Loucy (cell line): Measurements from ENCODE around the gene PKLR.

Source experiments
- H2AFZ ChIP-seq: fragments of 200-600 bp; sonication (generic); 2 replicates; pipeline ENCODE4 v1.6.0; 2016; ENCODE audit warnings: antibody characterized with exemption, mild to moderate bottlenecking, low read length, moderate library complexity
- H3F3A ChIP-seq: fragments of 200-600 bp; 2 replicates; pipeline ENCODE4 v1.6.0; 2016; ENCODE audit warnings: antibody characterized with exemption, low read depth, mild to moderate bottlenecking
- H3K27me3 ChIP-seq: fragments of 200-600 bp; sonication (generic); 2 replicates; pipeline ENCODE4 v1.6.1; 2014; ENCODE audit warnings: low read length, mild to moderate bottlenecking; ENCODE audit not compliant: insufficient read depth, poor library complexity, severe bottlenecking
- H3K36me3 ChIP-seq: fragments of 200-600 bp; sonication (generic); 2 replicates; pipeline ENCODE4 v1.6.1; 2016; ENCODE audit warnings: low read length; ENCODE audit not compliant: insufficient read depth
- H3K4me1 ChIP-seq: fragments of 200-600 bp; sonication (generic); 2 replicates; pipeline ENCODE4 v1.5.1; 2014; ENCODE audit warnings: low read length, mild to moderate bottlenecking; ENCODE audit not compliant: insufficient read depth, poor library complexity, severe bottlenecking
- H3K4me2 ChIP-seq: fragments of 200-600 bp; sonication (generic); 2 replicates; pipeline ENCODE4 v1.6.0; 2014; ENCODE audit warnings: antibody characterized with exemption, low read length, low read depth, mild to moderate bottlenecking; ENCODE audit not compliant: poor library complexity, severe bottlenecking
- H3K4me3 ChIP-seq: fragments of 200-600 bp; sonication (generic); 2 replicates; pipeline ENCODE4 v1.5.1; 2014; ENCODE audit warnings: low read length, mild to moderate bottlenecking, mixed read lengths; ENCODE audit not compliant: poor library complexity, severe bottlenecking
- H3K79me2 ChIP-seq: fragments of 200-600 bp; sonication (generic); 2 replicates; pipeline ENCODE4 v1.6.1; 2014; ENCODE audit warnings: low read length; ENCODE audit not compliant: insufficient read depth
- H3K9ac ChIP-seq: fragments of 200-600 bp; sonication (generic); 2 replicates; pipeline ENCODE4 v1.6.0; 2014; ENCODE audit warnings: mild to moderate bottlenecking, low read depth, low read length, moderate library complexity; ENCODE audit not compliant: poor library complexity, severe bottlenecking
- H3K9me2 ChIP-seq: fragments of 200-600 bp; sonication (generic); replicated peaks from 2 replicates; pipeline ENCODE4 v1.6.1; 2016; ENCODE audit warnings: low read depth, low read length, mixed read lengths
- H3K9me3 ChIP-seq: fragments of 200-600 bp; sonication (generic); 2 replicates; pipeline ENCODE4 v1.6.1; 2014; ENCODE audit warnings: mild to moderate bottlenecking, antibody characterized with exemption, low read length, low read depth; ENCODE audit not compliant: insufficient read depth
- H4K20me1 ChIP-seq: fragments of 200-600 bp; sonication (generic); 2 replicates; pipeline ENCODE4 v1.6.0; 2014; ENCODE audit warnings: antibody characterized with exemption, low read length, mild to moderate bottlenecking; ENCODE audit not compliant: insufficient read depth, poor library complexity, severe bottlenecking
- CTCF ChIP-seq: fragments of 200-600 bp; sonication (generic); conservative IDR thresholded peaks from 2 replicates; pipeline ENCODE4 v1.5.1; 2014; ENCODE audit warnings: mild to moderate bottlenecking, antibody characterized with exemption, low read length
- EZH2phosphoT487 ChIP-seq: fragments of 200-600 bp; IDR thresholded peaks from 2 replicates; pipeline ENCODE4 v1.6.1; 2018; ENCODE audit warnings: antibody characterized with exemption, mild to moderate bottlenecking, moderate library complexity, borderline replicate concordance

The PKLR gene

GRCh38 chr1:155322953-155323728 lies 21.9 kb upstream of the PKLR start:
- no peaks in the 10 kb centered on the region for H3K9me2 ChIP-seq
- peaks cover 33% of the 10 kb centered on the region; the same call in 1 of the 2 replicates for H3K36me3 ChIP-seq
- H3K4me3 ChIP-seq, result peak overlapping the region; percentile 92
- H3K9ac ChIP-seq, result peak overlapping the region; percentile 86
- peak overlapping the region; percentile 79 for H3K4me2 ChIP-seq
- 0 out of 2 replicates have a peak, but pooled peaks cover 6% of the 10 kb centered on the region for H3F3A ChIP-seq
- TF ChIP-seq CTCF (peak; percentile 73), EZH2phosphoT487 (no peak)
- H3K27me3 ChIP-seq, result no peaks in the 10 kb centered on the region
- peaks cover 10% of the 10 kb centered on the region for H3K79me2 ChIP-seq
- no peaks in the 10 kb centered on the region for H3K9me3 ChIP-seq
- H4K20me1 ChIP-seq, result peaks cover 17% of the 10 kb centered on the region
- peaks cover 26% of the 10 kb centered on the region for H3K4me1 ChIP-seq
- H2AFZ ChIP-seq, result peak overlapping the region; percentile 72

GRCh38 chr1:155322571-155322952 lies 21.3 kb upstream of the PKLR start:
- Histone ChIP-seq H4K20me1 (peaks cover 17% of the 10 kb centered on the region), H3K9me2 (no peaks in the 10 kb centered on the region), H3K4me1 (peaks cover 26% of the 10 kb centered on the region), H3K9me3 (no peaks in the 10 kb centered on the region), H3K4me2 (peak overlapping the region; percentile 79), H3K36me3 (peaks cover 38% of the 10 kb centered on the region; the same call in 1 of the 2 replicates), H3K9ac (peak overlapping the region; percentile 86), H3F3A (0 out of 2 replicates have a peak, but pooled peaks cover 6% of the 10 kb centered on the region), H3K4me3 (peak overlapping the region; percentile 92), H2AFZ (no peak overlapping the region), H3K79me2 (peaks cover 10% of the 10 kb centered on the region), H3K27me3 (no peaks in the 10 kb centered on the region)
- TF ChIP-seq CTCF, result no peak
- TF ChIP-seq EZH2phosphoT487, result no peak

GRCh38 chr1:155321639-155322503 lies 20.6 kb upstream of the PKLR start:
- no peak overlapping the region for H2AFZ ChIP-seq
- H3K4me3 ChIP-seq, result peak overlapping the region; percentile 92
- peaks cover 38% of the 10 kb centered on the region; the same call in 1 of the 2 replicates for H3K36me3 ChIP-seq
- H3F3A ChIP-seq, result 0 out of 2 replicates have a peak, but pooled peaks cover under 1% of the 10 kb centered on the region
- no peaks in the 10 kb centered on the region for H3K27me3 ChIP-seq
- H3K9ac ChIP-seq, result peak overlapping the region; percentile 86
- no peaks in the 10 kb centered on the region for H3K9me2 ChIP-seq
- no peaks in the 10 kb centered on the region for H3K9me3 ChIP-seq
- H3K4me2 ChIP-seq, result peak overlapping the region; percentile 79
- peaks cover 21% of the 10 kb centered on the region for H4K20me1 ChIP-seq
- TF ChIP-seq CTCF (no peak), EZH2phosphoT487 (no peak)
- H3K79me2 ChIP-seq, result peaks cover 13% of the 10 kb centered on the region
- peaks cover 26% of the 10 kb centered on the region for H3K4me1 ChIP-seq
